ENCODE data around the gene IFNA6.

- TF ChIP-seq POLR2A (IDR thresholded peaks at IDR 0.05; ENCODE audit: low read length), result no peak
- no peak for TF ChIP-seq GATA1 (IDR thresholded peaks at IDR 0.05; ENCODE audit: low read depth, low read length)
These were observed 17.5 kb downstream of the IFNA6 start for GRCh38 chr9:21333226-21333625.

Measured in erythroblast (primary cell).